Activated effector memory CD4-positive, alpha-beta T cell treated with Interleukin-2 at 50 U/mL for 16 hours (primary cell): Measurements from ENCODE around the gene DRD2.

ENCODE experiments used
- DNase-seq: peaks from one replicate; pipeline ENCODE4 v3.0.0-alpha.2; 2020

DRD2 gene

GRCh38 chr11:113397212-113397611 is 78.0 kb downstream of the DRD2 start:
- no peak for DNase-seq

- no peak for DNase-seq
Observed at GRCh38 chr11:113396690-113397089, 78.5 kb downstream of the DRD2 start.

- no peak for DNase-seq
Observed at GRCh38 chr11:113395782-113396336, 79.3 kb downstream of the DRD2 start.

GRCh38 chr11:113394919-113395318 is 80.3 kb downstream of the DRD2 start:
- no peak for DNase-seq

- DNase-seq: no peak
Observed at GRCh38 chr11:113393501-113393985, 81.7 kb downstream of the DRD2 start.

- DNase-seq: no peak
Observed at GRCh38 chr11:113392236-113392921, 82.8 kb downstream of the DRD2 start.

- no peak for DNase-seq
Observed at GRCh38 chr11:113389272-113389671, 85.9 kb downstream of the DRD2 start.

GRCh38 chr11:113387605-113388211 is 87.5 kb downstream of the DRD2 start, which contains the start of gene ANKK1:
ANKK1 (plus strand) TSS chr11:113387779; CDS start chr11:113387885, 106 bp downstream.
- DNase-seq: no peak

- DNase-seq: no peak
Observed at GRCh38 chr11:113386866-113387265, 88.3 kb downstream of the DRD2 start.

- DNase-seq: no peak
Observed at GRCh38 chr11:113385749-113386148, 89.4 kb downstream of the DRD2 start.

GRCh38 chr11:113384551-113384950 is 90.6 kb downstream of the DRD2 start:
- DNase-seq: no peak

GRCh38 chr11:113382121-113382520 is 93.1 kb downstream of the DRD2 start:
- no peak for DNase-seq

- no peak for DNase-seq
Observed at GRCh38 chr11:113378692-113379091, 96.5 kb downstream of the DRD2 start.

GRCh38 chr11:113377681-113378412 is 97.4 kb downstream of the DRD2 start:
- DNase-seq: no peak

- DNase-seq: no peak
Observed at GRCh38 chr11:113376156-113376555, 99.0 kb downstream of the DRD2 start.

GRCh38 chr11:113375402-113375801 is 99.8 kb downstream of the DRD2 start:
- no peak for DNase-seq

GRCh38 chr11:113373981-113374560 is 101.1 kb downstream of the DRD2 start:
- no peak for DNase-seq

- no peak for DNase-seq
Observed at GRCh38 chr11:113373306-113373705, 101.9 kb downstream of the DRD2 start.

- DNase-seq: no peak
Observed at GRCh38 chr11:113372309-113372708, 102.9 kb downstream of the DRD2 start.

GRCh38 chr11:113370634-113371033 is 104.6 kb downstream of the DRD2 start:
- no peak for DNase-seq

GRCh38 chr11:113369411-113369810 is 105.8 kb downstream of the DRD2 start:
- DNase-seq: no peak

- DNase-seq: no peak
Observed at GRCh38 chr11:113365895-113366294, 109.3 kb downstream of the DRD2 start.

GRCh38 chr11:113363996-113364641 is 111.1 kb downstream of the DRD2 start:
- DNase-seq: no peak
